AG10803 (cell line): ENCODE results near the gene RMRP.
"Not testable (repeated sequence)": the region's sequence is repeated elsewhere in the genome, so short reads cannot be mapped to it uniquely, and the experiment has no call there.

Experiments used
- DNase-seq: peaks from one replicate; pipeline ENCODE4 v3.0.0; 2010; ENCODE audit warnings: low read depth
- H3K4me3 ChIP-seq: 2 replicates; pipeline ENCODE4 v1.5.1; 2011; ENCODE audit warnings: mild to moderate bottlenecking, low read length, control low read depth
- TF ChIP-seq, protein P1 (sequence below): conservative IDR thresholded peaks from 2 replicates; pipeline ENCODE4 v1.5.1; 2011; ENCODE audit warnings: mild to moderate bottlenecking, low read length, control low read depth, inconsistent platforms

RMRP gene

GRCh38 chr9:35639631-35640030, 18.2 kb downstream of the RMRP start:
- no peak for DNase-seq
- TF ChIP-seq, protein P1, sequence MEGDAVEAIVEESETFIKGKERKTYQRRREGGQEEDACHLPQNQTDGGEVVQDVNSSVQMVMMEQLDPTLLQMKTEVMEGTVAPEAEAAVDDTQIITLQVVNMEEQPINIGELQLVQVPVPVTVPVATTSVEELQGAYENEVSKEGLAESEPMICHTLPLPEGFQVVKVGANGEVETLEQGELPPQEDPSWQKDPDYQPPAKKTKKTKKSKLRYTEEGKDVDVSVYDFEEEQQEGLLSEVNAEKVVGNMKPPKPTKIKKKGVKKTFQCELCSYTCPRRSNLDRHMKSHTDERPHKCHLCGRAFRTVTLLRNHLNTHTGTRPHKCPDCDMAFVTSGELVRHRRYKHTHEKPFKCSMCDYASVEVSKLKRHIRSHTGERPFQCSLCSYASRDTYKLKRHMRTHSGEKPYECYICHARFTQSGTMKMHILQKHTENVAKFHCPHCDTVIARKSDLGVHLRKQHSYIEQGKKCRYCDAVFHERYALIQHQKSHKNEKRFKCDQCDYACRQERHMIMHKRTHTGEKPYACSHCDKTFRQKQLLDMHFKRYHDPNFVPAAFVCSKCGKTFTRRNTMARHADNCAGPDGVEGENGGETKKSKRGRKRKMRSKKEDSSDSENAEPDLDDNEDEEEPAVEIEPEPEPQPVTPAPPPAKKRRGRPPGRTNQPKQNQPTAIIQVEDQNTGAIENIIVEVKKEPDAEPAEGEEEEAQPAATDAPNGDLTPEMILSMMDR = no peak
- no peak overlapping the region for H3K4me3 ChIP-seq

DNA sequence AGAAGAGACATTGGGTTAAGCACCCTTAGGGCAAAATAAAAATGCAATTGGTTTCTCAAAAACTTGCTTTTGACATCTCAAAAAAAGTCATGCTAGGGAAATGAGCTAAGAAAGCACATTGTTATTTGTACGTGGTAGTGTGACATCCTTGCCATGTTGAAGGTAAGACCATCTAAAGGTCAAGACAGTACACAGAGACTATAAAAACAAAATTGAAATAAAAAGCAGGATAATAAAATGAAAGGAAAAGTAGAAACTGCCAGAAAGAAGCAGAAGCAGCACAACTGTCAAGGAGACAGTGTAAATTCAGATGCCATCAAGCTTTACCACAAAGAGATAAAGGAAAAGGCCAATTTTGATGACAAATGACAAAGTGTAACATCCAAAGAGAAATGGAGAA, 18.6 kb downstream of the RMRP start:
- DNase-seq, H3K4me3 ChIP-seq: not testable (repeated sequence)

DNA sequence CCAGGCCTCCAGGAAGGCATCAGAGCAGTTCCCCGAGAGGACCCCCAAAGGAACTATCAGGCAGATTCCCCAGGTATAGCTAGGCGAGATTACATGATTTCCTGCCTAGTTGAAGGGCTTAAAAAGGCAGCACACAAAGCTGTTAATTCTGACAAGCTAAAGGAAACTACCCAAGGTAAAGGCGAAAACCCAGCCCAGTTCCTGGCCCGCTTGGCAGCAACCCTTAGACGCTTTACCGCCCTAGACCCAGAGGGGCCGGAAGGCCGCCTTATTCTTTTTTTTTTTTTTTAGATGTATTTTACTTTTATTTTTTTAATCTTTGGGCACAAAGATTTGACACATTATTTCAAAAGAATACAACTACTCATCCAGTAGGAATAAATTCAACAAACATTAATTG, 19.1 kb downstream of the RMRP start:
- H3K4me3 ChIP-seq, DNase-seq: not testable (repeated sequence)

- H3K4me3 ChIP-seq, DNase-seq: not testable (repeated sequence)
Measured at GRCh38 chr9:35637427-35637955, 20.3 kb downstream of the RMRP start.

- not testable (repeated sequence) for DNase-seq, H3K4me3 ChIP-seq
Measured at GRCh38 chr9:35636877-35637246, 21.0 kb downstream of the RMRP start.

DNA sequence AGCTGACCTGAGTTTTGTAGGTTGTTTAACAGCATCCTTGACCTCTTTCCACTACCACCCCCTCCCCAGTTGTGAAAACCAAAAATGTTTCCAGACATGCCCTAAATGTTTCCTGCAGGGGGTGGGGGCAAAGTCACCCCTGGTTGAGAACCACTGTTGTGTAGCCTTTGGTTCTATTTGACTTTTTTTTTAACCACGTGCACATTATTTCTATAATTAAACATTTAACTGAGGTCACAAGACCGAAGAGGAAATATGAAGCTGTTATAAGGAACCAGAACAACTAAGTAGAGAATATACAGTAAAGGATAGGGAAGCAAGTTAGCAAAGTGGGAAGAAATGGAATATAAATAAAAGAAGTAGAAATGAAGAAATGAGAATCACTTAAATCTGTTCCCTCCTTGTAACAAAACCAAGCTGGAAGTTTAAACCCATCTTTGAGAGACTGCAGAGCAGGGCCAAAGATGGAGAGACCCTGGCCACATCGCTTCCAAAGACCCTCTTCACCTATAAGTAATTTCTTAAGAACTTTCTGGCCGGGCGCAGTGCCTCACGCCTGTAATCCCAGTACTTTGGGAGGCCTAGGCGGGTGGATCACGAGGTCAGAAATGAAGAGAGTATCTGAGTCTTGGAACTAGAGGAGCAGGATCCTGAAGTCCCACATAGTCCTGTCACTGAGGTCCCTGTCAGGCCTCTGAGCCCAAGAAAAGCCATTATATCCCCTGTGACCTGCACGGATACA, 21.5 kb downstream of the RMRP start:
- DNase-seq = no peak
- H3K4me3 ChIP-seq = no peak overlapping the region
- TF ChIP-seq, protein P1 = no peak

- H3K4me3 ChIP-seq = no peak overlapping the region
- DNase-seq = no peak
- TF ChIP-seq, protein P1 = no peak
Measured at GRCh38 chr9:35635730-35636129, 22.1 kb downstream of the RMRP start.

DNA sequence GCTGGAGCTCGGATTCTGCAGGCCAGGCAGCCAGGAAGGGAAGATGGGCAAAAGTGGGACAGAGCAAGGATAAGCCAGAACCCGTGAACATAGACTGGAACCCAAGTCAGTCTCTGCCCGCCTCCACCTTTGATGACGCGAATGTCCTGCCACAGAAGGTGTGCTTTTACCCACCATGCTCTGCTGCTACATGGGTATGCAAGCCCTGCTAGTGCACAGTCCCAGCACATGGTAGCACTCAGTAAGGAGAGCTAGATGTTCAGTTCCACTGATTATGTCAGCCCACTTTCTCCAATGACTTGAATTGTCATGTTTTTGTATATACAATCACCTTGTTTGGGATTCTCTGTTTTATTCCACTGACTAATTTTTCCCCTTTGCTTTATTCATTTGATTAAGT, 28.2 kb downstream of the RMRP start:
- TF ChIP-seq, protein P1 = no peak

GRCh38 chr9:35628389-35628991, 29.3 kb downstream of the RMRP start:
- H3K4me3 ChIP-seq = no peak overlapping the region
- TF ChIP-seq, protein P1 = no peak
- DNase-seq = no peak

More for the DNA sequence above, 28.2 kb downstream of the RMRP start:
- DNase-seq = no peak
- no peak overlapping the region for H3K4me3 ChIP-seq
